Prostate gland (tissue), 2 donors: ENCODE results near the gene BTBD9.

ENCODE experiments used
- POLR2AphosphoS5 ChIP-seq: sonication (generic); formaldehyde crosslinking; IDR thresholded peaks from one replicate; pipeline ENCODE4 v1.6.1; 2017; ENCODE audit warnings: antibody characterized with exemption
- TF ChIP-seq, protein P1 (sequence below), 4 experiments: fragments of 200-600 bp in 2 of 4; fragments of 450-650 bp in 2 of 4; sonication (generic) in 2 of 4; IDR thresholded peaks; 1 replicate in 3 of 4; 2 replicates in 1 of 4; pipeline ENCODE4 v1.5.1; 2016 to 2019; ENCODE audit warnings: antibody characterized with exemption in 4 of 4, mild to moderate bottlenecking in 2 of 4, moderate library complexity in 2 of 4

DNA sequence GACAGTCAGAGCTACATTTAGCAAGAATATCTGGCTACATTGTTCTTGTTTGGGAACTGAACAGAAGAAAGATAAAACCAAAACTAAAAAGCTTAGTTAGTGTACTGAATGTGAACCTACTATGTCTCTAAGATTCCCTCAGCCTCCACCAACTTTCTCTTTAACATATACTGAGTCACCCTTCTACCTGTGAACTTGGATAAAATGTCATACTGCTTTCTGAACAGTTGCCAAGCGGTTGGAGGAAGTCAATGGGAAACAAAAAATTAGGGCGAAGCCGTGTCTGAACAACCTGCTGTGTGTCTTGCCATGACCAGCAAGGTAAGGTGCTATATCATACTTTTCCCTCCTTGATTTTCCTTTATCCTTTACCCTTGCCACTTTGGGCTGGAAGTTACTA is 243.5 kb downstream of the BTBD9 start:
- TF ChIP-seq, protein P1, sequence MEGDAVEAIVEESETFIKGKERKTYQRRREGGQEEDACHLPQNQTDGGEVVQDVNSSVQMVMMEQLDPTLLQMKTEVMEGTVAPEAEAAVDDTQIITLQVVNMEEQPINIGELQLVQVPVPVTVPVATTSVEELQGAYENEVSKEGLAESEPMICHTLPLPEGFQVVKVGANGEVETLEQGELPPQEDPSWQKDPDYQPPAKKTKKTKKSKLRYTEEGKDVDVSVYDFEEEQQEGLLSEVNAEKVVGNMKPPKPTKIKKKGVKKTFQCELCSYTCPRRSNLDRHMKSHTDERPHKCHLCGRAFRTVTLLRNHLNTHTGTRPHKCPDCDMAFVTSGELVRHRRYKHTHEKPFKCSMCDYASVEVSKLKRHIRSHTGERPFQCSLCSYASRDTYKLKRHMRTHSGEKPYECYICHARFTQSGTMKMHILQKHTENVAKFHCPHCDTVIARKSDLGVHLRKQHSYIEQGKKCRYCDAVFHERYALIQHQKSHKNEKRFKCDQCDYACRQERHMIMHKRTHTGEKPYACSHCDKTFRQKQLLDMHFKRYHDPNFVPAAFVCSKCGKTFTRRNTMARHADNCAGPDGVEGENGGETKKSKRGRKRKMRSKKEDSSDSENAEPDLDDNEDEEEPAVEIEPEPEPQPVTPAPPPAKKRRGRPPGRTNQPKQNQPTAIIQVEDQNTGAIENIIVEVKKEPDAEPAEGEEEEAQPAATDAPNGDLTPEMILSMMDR (IDR thresholded peaks at IDR 0.05), result no peak
- TF ChIP-seq POLR2AphosphoS5, result no peak
